ENCODE results near the gene PGAP6. TPM values are rescaled to one million over a fixed set of nuclear protein-coding genes. Genes with fewer than 3 reads are reported as not detected.

Gene PGAP6
- total RNA-seq, 4 donors from 2014 or later = 32.8 to 53.5 (median 46.3) TPM

DNA sequence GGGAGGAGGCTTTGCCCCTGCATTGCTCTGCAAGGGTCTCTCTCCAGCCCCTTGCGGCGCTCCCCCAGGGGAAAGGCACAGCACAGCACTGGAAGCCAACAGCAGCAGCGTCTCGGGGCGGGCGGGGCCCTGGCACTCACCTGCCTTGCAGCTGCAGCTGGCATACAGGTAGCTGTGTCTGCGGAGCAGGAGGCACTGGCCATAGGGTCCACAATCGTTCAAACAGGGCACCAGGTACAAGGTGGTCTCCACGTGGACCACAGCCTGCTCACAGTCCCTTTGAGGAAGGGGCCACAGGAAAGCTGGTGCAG lies 7.2 kb downstream of the PGAP6 start:
- H3K36me3 ChIP-seq = peaks cover 32 to 67% (median 61%) of the 10 kb centered on the region in 4 donors
- 100% methylated on average over 2 of the region's 9 CpGs for WGBS
- no peak for DNase-seq (ENCODE audit: extremely low spot score)

DNA sequence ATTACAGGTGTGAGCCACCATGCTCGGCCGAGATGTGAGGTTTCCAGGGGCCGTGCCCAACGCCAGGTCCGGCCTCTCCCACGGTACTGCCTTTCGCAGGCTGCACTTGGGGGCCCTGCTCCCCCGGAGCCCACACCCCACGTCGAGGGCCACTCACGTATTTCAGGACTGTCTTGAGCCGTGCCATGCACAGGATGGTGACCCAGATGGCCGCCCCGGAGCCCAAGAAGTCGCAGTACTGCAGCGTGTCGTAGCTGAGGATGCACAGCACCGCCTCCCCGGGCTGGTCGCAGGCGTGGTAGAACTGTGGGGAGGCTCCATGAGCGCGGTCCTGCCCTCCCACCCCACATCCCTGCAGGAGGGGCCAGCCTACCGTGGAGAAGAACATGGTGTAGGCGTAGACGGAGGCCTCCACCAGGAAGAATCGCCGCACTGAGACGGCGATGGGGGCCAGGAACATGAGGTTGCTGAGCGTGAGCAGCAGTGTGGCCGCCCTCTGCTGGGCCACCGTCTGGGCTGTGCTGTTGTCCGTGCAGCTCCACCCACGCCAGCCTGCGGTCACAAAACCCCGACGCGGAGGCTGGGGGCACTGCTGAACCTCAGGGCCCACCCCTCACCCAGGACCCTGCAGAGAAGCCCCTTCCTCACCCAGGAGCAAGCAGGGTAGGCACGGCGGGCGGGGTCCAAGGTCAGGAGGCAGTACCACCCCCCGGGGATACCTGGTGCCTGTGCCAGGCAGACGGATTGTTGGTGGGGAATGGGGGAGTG lies 7.7 kb downstream of the PGAP6 start:
- DNase-seq (ENCODE audit: extremely low spot score) = no peak
- no peaks in the 10 kb centered on the region for H3K9me3 ChIP-seq
- H3K4me1 ChIP-seq = peaks cover 14 to 30% (median 23%) of the 10 kb centered on the region in 4 donors
- H3K27ac ChIP-seq (replicated peaks in 1 of 4) = no peak overlapping the region
- intact Hi-C loops (cut with DNase I) = no loop called here
- H3K27me3 ChIP-seq = no peaks in the 10 kb centered on the region
- 93% methylated on average over 8 of the region's 44 CpGs for whole genome bisulfite sequencing
- H3K4me3 ChIP-seq = no peak overlapping the region
- H3K36me3 ChIP-seq = peaks cover 36 to 72% (median 65%) of the 10 kb centered on the region in 4 donors
- TF ChIP-seq POLR2AphosphoS5 (IDR thresholded peaks at IDR 0.05) = no peak
- TF ChIP-seq, protein P1, sequence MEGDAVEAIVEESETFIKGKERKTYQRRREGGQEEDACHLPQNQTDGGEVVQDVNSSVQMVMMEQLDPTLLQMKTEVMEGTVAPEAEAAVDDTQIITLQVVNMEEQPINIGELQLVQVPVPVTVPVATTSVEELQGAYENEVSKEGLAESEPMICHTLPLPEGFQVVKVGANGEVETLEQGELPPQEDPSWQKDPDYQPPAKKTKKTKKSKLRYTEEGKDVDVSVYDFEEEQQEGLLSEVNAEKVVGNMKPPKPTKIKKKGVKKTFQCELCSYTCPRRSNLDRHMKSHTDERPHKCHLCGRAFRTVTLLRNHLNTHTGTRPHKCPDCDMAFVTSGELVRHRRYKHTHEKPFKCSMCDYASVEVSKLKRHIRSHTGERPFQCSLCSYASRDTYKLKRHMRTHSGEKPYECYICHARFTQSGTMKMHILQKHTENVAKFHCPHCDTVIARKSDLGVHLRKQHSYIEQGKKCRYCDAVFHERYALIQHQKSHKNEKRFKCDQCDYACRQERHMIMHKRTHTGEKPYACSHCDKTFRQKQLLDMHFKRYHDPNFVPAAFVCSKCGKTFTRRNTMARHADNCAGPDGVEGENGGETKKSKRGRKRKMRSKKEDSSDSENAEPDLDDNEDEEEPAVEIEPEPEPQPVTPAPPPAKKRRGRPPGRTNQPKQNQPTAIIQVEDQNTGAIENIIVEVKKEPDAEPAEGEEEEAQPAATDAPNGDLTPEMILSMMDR (IDR thresholded peaks at IDR 0.05) = no peak
- TF ChIP-seq POLR2A (IDR thresholded peaks at IDR 0.05; ENCODE audit: low read depth) = no peak
- TF ChIP-seq EP300 (IDR thresholded peaks at IDR 0.05) = no peak

More for the DNA sequence above, 7.2 kb downstream of the PGAP6 start:
- peaks cover 10 to 30% (median 21%) of the 10 kb centered on the region in 4 donors for H3K4me1 ChIP-seq
- H3K4me3 ChIP-seq = no peak overlapping the region
- TF ChIP-seq, protein P1 (IDR thresholded peaks at IDR 0.05) = no peak
- TF ChIP-seq POLR2A (IDR thresholded peaks at IDR 0.05; ENCODE audit: low read depth) = no peak
- TF ChIP-seq POLR2AphosphoS5 (IDR thresholded peaks at IDR 0.05) = no peak
- TF ChIP-seq EP300 (IDR thresholded peaks at IDR 0.05) = no peak
- intact Hi-C loops (cut with DNase I) = no loop called here
- no peaks in the 10 kb centered on the region for H3K9me3 ChIP-seq
- H3K27me3 ChIP-seq = no peaks in the 10 kb centered on the region
- H3K27ac ChIP-seq (replicated peaks in 1 of 4) = no peak overlapping the region

DNA sequence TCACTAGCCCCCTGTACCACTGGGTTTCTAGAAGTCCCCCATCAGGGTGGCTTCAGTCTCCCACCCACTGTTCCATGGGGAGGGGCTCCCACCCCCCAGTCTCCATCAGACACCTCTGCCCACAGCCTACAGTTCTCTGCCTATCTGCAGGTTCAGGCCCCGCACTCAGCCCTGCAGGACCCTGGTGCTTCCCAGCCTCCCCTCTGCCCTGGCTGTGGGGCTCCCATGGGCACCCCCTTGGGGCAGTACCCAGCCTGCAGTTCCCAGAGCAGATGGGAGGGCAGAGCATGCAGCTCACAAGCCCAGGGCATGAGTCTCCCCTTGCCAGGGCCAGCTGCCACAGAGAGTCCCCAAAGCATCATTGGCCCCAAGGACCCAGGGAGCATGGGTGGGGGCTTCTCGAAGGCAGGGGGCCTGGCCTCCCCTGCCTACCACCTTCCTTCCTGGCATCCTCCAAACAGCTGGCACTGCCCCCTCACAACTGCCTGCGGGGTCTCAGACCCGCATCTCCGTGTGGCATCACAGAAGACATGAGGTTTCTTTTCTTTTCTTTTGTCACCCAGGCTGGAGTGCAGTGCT lies 8.7 kb downstream of the PGAP6 start:
- intact Hi-C loops (cut with DNase I) = no loop called here
- no peak for DNase-seq (ENCODE audit: extremely low spot score)
- H3K9me3 ChIP-seq = no peaks in the 10 kb centered on the region
- TF ChIP-seq POLR2AphosphoS5 (IDR thresholded peaks at IDR 0.05) (no peak), EP300 (IDR thresholded peaks at IDR 0.05) (no peak), POLR2A (IDR thresholded peaks at IDR 0.05; ENCODE audit: low read depth) (no peak)
- TF ChIP-seq, protein P1 (IDR thresholded peaks at IDR 0.05) = no peak
- 84% methylated on average over 5 of the region's 5 CpGs for WGBS
- peaks cover 14 to 26% (median 23%) of the 10 kb centered on the region in 4 donors for H3K4me1 ChIP-seq
- H3K36me3 ChIP-seq = peaks cover 42 to 81% (median 74%) of the 10 kb centered on the region in 4 donors
- H3K4me3 ChIP-seq = no peak overlapping the region
- no peak overlapping the region for H3K27ac ChIP-seq (replicated peaks in 1 of 4)
- no peaks in the 10 kb centered on the region for H3K27me3 ChIP-seq

DNA sequence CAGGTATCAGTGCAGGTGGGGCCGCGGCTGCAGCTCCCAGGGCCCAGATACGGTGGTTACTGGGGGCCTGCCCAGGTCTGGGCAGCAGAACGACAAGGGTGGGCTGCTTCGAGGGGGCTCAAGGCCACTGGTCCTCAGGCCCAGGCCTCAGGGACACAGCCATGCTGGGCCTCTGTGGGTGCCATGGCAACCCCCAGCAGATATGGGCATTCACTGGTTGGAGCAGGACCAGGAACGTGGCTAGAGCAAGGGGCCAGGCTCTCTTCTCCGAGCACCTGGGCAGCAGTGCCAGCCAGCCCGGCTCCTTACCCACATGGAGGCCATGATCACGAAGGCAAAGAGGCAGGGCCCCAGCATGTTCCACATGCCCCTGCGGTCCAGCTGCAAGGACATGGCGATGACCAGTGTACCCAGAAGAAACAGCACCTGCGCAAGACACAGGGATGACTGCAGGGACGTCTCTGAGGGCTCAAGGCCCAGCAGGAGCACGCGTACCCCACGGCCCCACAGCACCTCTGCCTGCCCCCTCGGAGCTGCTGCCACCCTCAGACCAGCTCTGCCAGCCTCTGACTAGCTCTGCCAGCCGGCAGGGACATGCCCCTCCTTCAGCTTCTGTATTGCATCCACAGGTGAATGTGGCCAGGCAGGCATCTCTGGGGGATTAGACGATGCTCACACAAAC lies 9.3 kb downstream of the PGAP6 start:
- Histone ChIP-seq H3K27ac (replicated peaks in 1 of 4) (no peak overlapping the region), H3K4me3 (no peak overlapping the region), H3K27me3 (no peaks in the 10 kb centered on the region), H3K36me3 (peaks cover 48 to 84% (median 78%) of the 10 kb centered on the region in 4 donors), H3K9me3 (no peaks in the 10 kb centered on the region), H3K4me1 (peaks cover 14 to 26% (median 23%) of the 10 kb centered on the region in 4 donors)
- intact Hi-C loops (cut with DNase I) = no loop called here
- no peak for DNase-seq (ENCODE audit: extremely low spot score)
- WGBS = 90% methylated on average over 18 of the region's 19 CpGs
- TF ChIP-seq, protein P1 (IDR thresholded peaks at IDR 0.05) = no peak
- TF ChIP-seq POLR2A (IDR thresholded peaks at IDR 0.05; ENCODE audit: low read depth) = no peak
- TF ChIP-seq EP300 (IDR thresholded peaks at IDR 0.05) = no peak
- TF ChIP-seq POLR2AphosphoS5 (IDR thresholded peaks at IDR 0.05) = no peak

Measured in esophagus muscularis mucosa (tissue), 4 donors.